IMR-90 (cell line): ENCODE results near the gene DNAJC13. TPM values are rescaled to one million over a fixed set of nuclear protein-coding genes. Genes with fewer than 3 reads are reported as not detected.

ENCODE experiments used
- ATAC-seq: fragments of 200-7000 bp; cut with Tn5 transposase; 2 replicates; pipeline ENCODE4 v1.9.1; 2020; ENCODE audit warnings: low read depth, mild to moderate bottlenecking, moderate library complexity
- BruUV-seq: library from RNA; stranded (reverse); fragments of 400-500 nt; replicated peaks from 2 replicates; lab custom pipeline; 2021; lab: Mats Ljungman, UMichigan
- CTCF ChIA-PET: fragments of 300-600 bp; formaldehyde crosslinking; extraction: SDS; loops from one replicate; lab custom pipeline; 2021; ENCODE audit warnings: antibody characterized with exemption; lab: Yijun Ruan, JAX
- POLR2A ChIA-PET: fragments of 300-600 bp; sonication (Branson Sonifier 250); formaldehyde crosslinking; loops from one replicate; lab custom pipeline; 2022; ENCODE audit warnings: antibody characterized with exemption; ENCODE audit not compliant: unreplicated experiment; lab: Charles Lee
- DNase-seq: peaks from one replicate; pipeline ENCODE4 v3.0.0; 2013
- H2AFZ ChIP-seq: replicated peaks from 2 replicates; pipeline ENCODE3; 2013; ENCODE audit warnings: low read length, mild to moderate bottlenecking; ENCODE audit not compliant: poor library complexity
- H2AK5ac ChIP-seq: 2 replicates; pipeline ENCODE4 v1.6.1; 2013; ENCODE audit warnings: low read depth, low read length, inconsistent platforms
- H2AK9ac ChIP-seq: replicated peaks from 2 replicates; pipeline ENCODE3; 2013; ENCODE audit warnings: mild to moderate bottlenecking, low read depth, low read length, moderate library complexity; ENCODE audit not compliant: poor library complexity
- H2BK120ac ChIP-seq: 2 replicates; pipeline ENCODE4 v1.6.1; 2013; ENCODE audit warnings: low read depth, low read length, inconsistent platforms
- H2BK15ac ChIP-seq: 3 replicates; pipeline ENCODE4 v1.6.1; 2013; ENCODE audit warnings: low read depth, low read length, inconsistent platforms
- H2BK20ac ChIP-seq: 2 replicates; pipeline ENCODE4 v1.6.1; 2013; ENCODE audit warnings: low read depth, mild to moderate bottlenecking, inconsistent platforms, low read length, moderate library complexity
- H2BK5ac ChIP-seq: 2 replicates; pipeline ENCODE4 v1.6.1; 2013; ENCODE audit warnings: mild to moderate bottlenecking, low read depth, low read length, inconsistent platforms; ENCODE audit not compliant: poor library complexity, severe bottlenecking
- H3K14ac ChIP-seq: replicated peaks from 2 replicates; pipeline ENCODE4 v1.6.1; 2013; ENCODE audit warnings: low read depth, low read length, inconsistent platforms
- H3K18ac ChIP-seq: 2 replicates; pipeline ENCODE4 v1.6.1; 2013; ENCODE audit warnings: low read depth, low read length, control low read depth
- H3K23ac ChIP-seq: 2 replicates; pipeline ENCODE4 v1.6.1; 2013; ENCODE audit warnings: low read depth, low read length, inconsistent platforms
- H3K27ac ChIP-seq: 2 replicates; pipeline ENCODE4 v1.5.1; 2013; ENCODE audit warnings: mild to moderate bottlenecking, control low read depth, low read length; ENCODE audit not compliant: insufficient read depth
- H3K27me3 ChIP-seq: 2 replicates; pipeline ENCODE4 v1.6.1; 2013; ENCODE audit warnings: low read length; ENCODE audit not compliant: control insufficient read depth, insufficient read depth
- H3K36me3 ChIP-seq: 2 replicates; pipeline ENCODE4 v1.6.1; 2013; ENCODE audit warnings: low read length, mixed read lengths; ENCODE audit not compliant: control insufficient read depth, insufficient read depth
- H3K4ac ChIP-seq: 2 replicates; pipeline ENCODE4 v1.6.1; 2013; ENCODE audit warnings: low read depth, low read length, inconsistent platforms
- H3K4me1 ChIP-seq: 2 replicates; pipeline ENCODE4 v1.6.1; 2013; ENCODE audit warnings: low read length, mixed read lengths; ENCODE audit not compliant: control insufficient read depth, insufficient read depth
- H3K4me2 ChIP-seq: 2 replicates; pipeline ENCODE4 v1.6.1; 2013; ENCODE audit warnings: low read depth, mild to moderate bottlenecking, control low read depth, low read length, moderate library complexity
- H3K4me3 ChIP-seq: 2 replicates; pipeline ENCODE4 v1.5.1; 2013; ENCODE audit warnings: low read depth, mild to moderate bottlenecking, control low read depth, low read length, moderate library complexity; ENCODE audit not compliant: insufficient read depth
- H3K56ac ChIP-seq: 2 replicates; pipeline ENCODE4 v1.6.1; 2013; ENCODE audit warnings: low read length, inconsistent platforms; ENCODE audit not compliant: insufficient read depth; ENCODE audit errors: extremely low read depth
- H3K79me1 ChIP-seq, 2 experiments: 2 replicates each; pipeline ENCODE4 v1.6.1; 2013; ENCODE audit warnings: low read length in 2 of 2, inconsistent platforms in 1 of 2, low read depth in 1 of 2
- H3K9ac ChIP-seq: 2 replicates; pipeline ENCODE4 v1.6.1; 2013; ENCODE audit warnings: low read depth, low read length, control low read depth
- H3K9me1 ChIP-seq: 2 replicates; pipeline ENCODE4 v1.6.1; 2013; ENCODE audit warnings: low read length, inconsistent platforms; ENCODE audit not compliant: insufficient read depth
- H3K9me3 ChIP-seq: 2 replicates; pipeline ENCODE4 v1.6.1; 2013; ENCODE audit warnings: low read length; ENCODE audit not compliant: control insufficient read depth, insufficient read depth
- H4K20me1 ChIP-seq: 2 replicates; pipeline ENCODE4 v1.6.1; 2013; ENCODE audit warnings: low read length, inconsistent platforms; ENCODE audit not compliant: insufficient read depth
- H4K5ac ChIP-seq: 2 replicates; pipeline ENCODE4 v1.6.1; 2013; ENCODE audit warnings: mild to moderate bottlenecking, low read depth, low read length, control low read depth
- H4K8ac ChIP-seq, 2 experiments: 2 replicates each; pipeline ENCODE4 v1.6.1; 2013; ENCODE audit warnings: low read depth in 2 of 2, low read length in 2 of 2, control low read depth in 1 of 2, inconsistent platforms in 1 of 2
- H4K91ac ChIP-seq: 2 replicates; pipeline ENCODE4 v1.6.1; 2013; ENCODE audit warnings: low read depth, low read length, inconsistent platforms; ENCODE audit not compliant: insufficient read depth
- CEBPB ChIP-seq: IDR thresholded peaks from 2 replicates; pipeline ENCODE4 v1.6.1; 2012; ENCODE audit warnings: low read depth, low read length, improper control_type of control experiment
- CHD1 ChIP-seq: IDR thresholded peaks from 2 replicates; pipeline ENCODE4 v1.6.1; 2012; ENCODE audit warnings: low read depth, low read length, improper control_type of control experiment
- ELK1 ChIP-seq: fragments of 150-350 bp; IDR thresholded peaks from 2 replicates; pipeline ENCODE4 v1.6.1; 2016; ENCODE audit warnings: low read depth, mild to moderate bottlenecking, low read length, moderate library complexity, borderline replicate concordance
- MAZ ChIP-seq: IDR thresholded peaks from 2 replicates; pipeline ENCODE4 v1.6.1; 2012; ENCODE audit warnings: low read depth, mild to moderate bottlenecking, low read length, improper control_type of control experiment, moderate library complexity, borderline replicate concordance
- NFE2L2 ChIP-seq: fragments of 150-350 bp; IDR thresholded peaks from 2 replicates; pipeline ENCODE4 v1.6.1; 2016; ENCODE audit warnings: low read depth, mild to moderate bottlenecking, low read length
- RAD21 ChIP-seq: IDR thresholded peaks from 2 replicates; pipeline ENCODE4 v1.6.1; 2012; ENCODE audit warnings: low read length, improper control_type of control experiment
- RCOR1 ChIP-seq: IDR thresholded peaks from 2 replicates; pipeline ENCODE4 v1.6.1; 2012; ENCODE audit warnings: mild to moderate bottlenecking, low read length, improper control_type of control experiment; ENCODE audit not compliant: insufficient replicate concordance
- SMC3 ChIP-seq: fragments of 150-350 bp; IDR thresholded peaks from 2 replicates; pipeline ENCODE4 v1.6.1; 2016; ENCODE audit warnings: low read depth, mild to moderate bottlenecking, antibody characterized with exemption, low read length, moderate library complexity
- USF2 ChIP-seq: fragments of 150-350 bp; IDR thresholded peaks from 2 replicates; pipeline ENCODE4 v1.6.1; 2017; ENCODE audit warnings: mild to moderate bottlenecking, antibody characterized with exemption, low read length, low read depth
- WGBS, 2 experiments: methylation state at CpG; one replicate each; pipeline versions ENCODE4 v1.1.5 to v1.1.7; 2013; ENCODE audit warnings: missing lambda C conversion rate in 2 of 2; ENCODE audit not compliant: insufficient read length in 1 of 2; ENCODE audit errors: extremely low coverage in 2 of 2; 5-methylcytosine and 5-hydroxymethylcytosine counted together
- dilution Hi-C: fragments of 300-500 bp; cut with HindIII; formaldehyde crosslinking; loops from one replicate; pipeline ENCODE4 v1.14.3; 2018; ENCODE audit warnings: low sequenced_read_pairs; ENCODE audit not compliant: unreplicated experiment
- in situ Hi-C: fragments of 300-500 bp; cut with MboI; formaldehyde crosslinking; loops from 3 replicates; pipeline ENCODE4 v1.14.3; 2019; ENCODE audit warnings: low sequenced_read_pairs, inconsistent platforms, mixed read lengths
- intact Hi-C: fragments of 100-400 bp; cut with micrococcal nuclease; formaldehyde crosslinking; loops from 2 replicates; pipeline ENCODE4 v1.10.0; 2022
- polyA plus RNA-seq, 3 experiments: library from polyadenylated mRNA; depleted of rRNA; stranded (reverse); fragments of >200 nt; gene quantifications; 2 replicates each; pipeline ENCODE4 v1.2.3, GENCODE V29; 2012; ENCODE audit warnings: low replicate concordance in 1 of 3
- total RNA-seq: library from RNA; depleted of rRNA; stranded (reverse); fragments of >200 nt; gene quantifications from 2 replicates; pipeline ENCODE4 v1.2.3, GENCODE V29; 2012
- TF ChIP-seq, protein P1 (sequence below): conservative IDR thresholded peaks from 2 replicates; pipeline ENCODE4 v1.5.1; 2012; ENCODE audit warnings: mild to moderate bottlenecking, low read depth, low read length, improper control_type of control experiment

Gene DNAJC13
- total and polyA plus RNA-seq, 2 of the 4 experiments (the other 2 are of a cell fraction), result 16.4 to 48.6 TPM

GRCh38 chr3:132509096-132509495, 91.8 kb downstream of the DNAJC13 start:
- H2AK9ac ChIP-seq, result no peak overlapping the region
- no peaks in the 10 kb centered on the region for H3K27me3 ChIP-seq
- no CpG with 5 or more reads among the region's 1 CpG for WGBS, 2 experiments
- no peak overlapping the region for H2BK20ac ChIP-seq
- H3K56ac ChIP-seq, result no peak overlapping the region
- H2AFZ ChIP-seq, result no peak overlapping the region
- BruUV-seq, result no TSS peak
- no peak overlapping the region for H2AK5ac ChIP-seq
- DNase-seq (peak; percentile 46), ATAC-seq (no peak)
- no peaks in the 10 kb centered on the region for H3K9me1 ChIP-seq
- no peak overlapping the region for H3K27ac ChIP-seq
- H2BK5ac ChIP-seq, result no peak overlapping the region
- H4K5ac ChIP-seq, result no peak overlapping the region
- H3K4me1 ChIP-seq, result no peaks in the 10 kb centered on the region
- no peak overlapping the region for H4K8ac ChIP-seq
- H3K23ac ChIP-seq, result no peak overlapping the region
- H3K4me2 ChIP-seq, result no peak overlapping the region
- intact Hi-C loops, result no loop called here
- no peaks in the 10 kb centered on the region for H4K20me1 ChIP-seq
- no peak overlapping the region for H2BK120ac ChIP-seq
- no peak overlapping the region for H3K18ac ChIP-seq
- TF ChIP-seq SMC3 (no peak), ELK1 (no peak), CHD1 (no peak), NFE2L2 (no peak), RAD21 (no peak), USF2 (no peak), CEBPB (no peak), MAZ (no peak), RCOR1 (no peak)
- TF ChIP-seq, protein P1, sequence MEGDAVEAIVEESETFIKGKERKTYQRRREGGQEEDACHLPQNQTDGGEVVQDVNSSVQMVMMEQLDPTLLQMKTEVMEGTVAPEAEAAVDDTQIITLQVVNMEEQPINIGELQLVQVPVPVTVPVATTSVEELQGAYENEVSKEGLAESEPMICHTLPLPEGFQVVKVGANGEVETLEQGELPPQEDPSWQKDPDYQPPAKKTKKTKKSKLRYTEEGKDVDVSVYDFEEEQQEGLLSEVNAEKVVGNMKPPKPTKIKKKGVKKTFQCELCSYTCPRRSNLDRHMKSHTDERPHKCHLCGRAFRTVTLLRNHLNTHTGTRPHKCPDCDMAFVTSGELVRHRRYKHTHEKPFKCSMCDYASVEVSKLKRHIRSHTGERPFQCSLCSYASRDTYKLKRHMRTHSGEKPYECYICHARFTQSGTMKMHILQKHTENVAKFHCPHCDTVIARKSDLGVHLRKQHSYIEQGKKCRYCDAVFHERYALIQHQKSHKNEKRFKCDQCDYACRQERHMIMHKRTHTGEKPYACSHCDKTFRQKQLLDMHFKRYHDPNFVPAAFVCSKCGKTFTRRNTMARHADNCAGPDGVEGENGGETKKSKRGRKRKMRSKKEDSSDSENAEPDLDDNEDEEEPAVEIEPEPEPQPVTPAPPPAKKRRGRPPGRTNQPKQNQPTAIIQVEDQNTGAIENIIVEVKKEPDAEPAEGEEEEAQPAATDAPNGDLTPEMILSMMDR, result no peak
- H3K4ac ChIP-seq, result no peak overlapping the region
- H3K9ac ChIP-seq, result no peak overlapping the region
- H2BK15ac ChIP-seq, result no peak overlapping the region
- H3K4me3 ChIP-seq, result no peak overlapping the region
- peaks cover 31% of the 10 kb centered on the region for H3K36me3 ChIP-seq
- no peak overlapping the region for H3K14ac ChIP-seq
- in situ Hi-C loops, result no loop called here
- peaks cover 7 to 11% of the 10 kb centered on the region in 2 experiments; a peak in 2 of 4 replicates for H3K79me1 ChIP-seq
- dilution Hi-C loops, result no loop called here
- H4K91ac ChIP-seq, result no peak overlapping the region
- CTCF ChIA-PET, result no interaction called here
- POLR2A ChIA-PET, result no interaction called here
- no peaks in the 10 kb centered on the region for H3K9me3 ChIP-seq
